NCI-H510A (cell line): ENCODE results near the gene KCNIP3.
A peak's percentile ranks its signal among the peaks of the same experiment; 100 is the strongest.
"Not testable (repeated sequence)": the region's sequence is repeated elsewhere in the genome, so short reads cannot be mapped to it uniquely, and the experiment has no call there.

ENCODE experiments used
- DNase-seq: peaks from one replicate; lab custom pipeline; 2025; lab: John Stamatoyannopoulos, UW

Gene KCNIP3

GRCh38 chr2:95383635-95384027 lies 86.5 kb downstream of the KCNIP3 start:
- DNase-seq: no peak

- no peak for DNase-seq
Observed at GRCh38 chr2:95384854-95385569, 87.9 kb downstream of the KCNIP3 start.

- no peak for DNase-seq
Observed at GRCh38 chr2:95385570-95385984, 88.4 kb downstream of the KCNIP3 start.

GRCh38 chr2:95386031-95386430 lies 88.9 kb downstream of the KCNIP3 start:
- DNase-seq: no peak

GRCh38 chr2:95387358-95387757 lies 90.2 kb downstream of the KCNIP3 start:
- no peak for DNase-seq

- DNase-seq: no peak
Observed at GRCh38 chr2:95388091-95388692, 91.0 kb downstream of the KCNIP3 start.

GRCh38 chr2:95388856-95389244 lies 91.7 kb downstream of the KCNIP3 start:
- DNase-seq: no peak

GRCh38 chr2:95389245-95390119 lies 92.3 kb downstream of the KCNIP3 start:
- no peak for DNase-seq

- DNase-seq: no peak
Observed at GRCh38 chr2:95390272-95390880, 93.2 kb downstream of the KCNIP3 start.

- no peak for DNase-seq
Observed at GRCh38 chr2:95390881-95391321, 93.8 kb downstream of the KCNIP3 start.

GRCh38 chr2:95391641-95392310 lies 94.6 kb downstream of the KCNIP3 start:
- DNase-seq: no peak

- DNase-seq: no peak
Observed at GRCh38 chr2:95392320-95392719, 95.2 kb downstream of the KCNIP3 start.

- no peak for DNase-seq
Observed at GRCh38 chr2:95392730-95393455, 95.7 kb downstream of the KCNIP3 start.

GRCh38 chr2:95393901-95394300 lies 96.8 kb downstream of the KCNIP3 start:
- no peak for DNase-seq

- DNase-seq: no peak
Observed at GRCh38 chr2:95399061-95399460, 101.9 kb downstream of the KCNIP3 start.

GRCh38 chr2:95401480-95401879 lies 104.3 kb downstream of the KCNIP3 start:
- DNase-seq: no peak

- not testable (repeated sequence) for DNase-seq
Observed at GRCh38 chr2:95402004-95402369, 104.8 kb downstream of the KCNIP3 start.

- DNase-seq: peak; percentile 85
Observed at GRCh38 chr2:95402370-95403203, 105.4 kb downstream of the KCNIP3 start, which contains the start of gene FAHD2A. FAHD2A (plus strand) TSS chr2:95402708; CDS start chr2:95405559, 2,851 bp downstream.

- not testable (repeated sequence) for DNase-seq
Observed at GRCh38 chr2:95403204-95403721, 106.1 kb downstream of the KCNIP3 start.

GRCh38 chr2:95403824-95404223 lies 106.7 kb downstream of the KCNIP3 start:
- not testable (repeated sequence) for DNase-seq
